ENCODE data around the gene CCDC88B. TPM values are rescaled to one million over a fixed set of nuclear protein-coding genes. Genes with fewer than 3 reads are reported as not detected.

Gene CCDC88B
- total and polyA plus RNA-seq, 10 of the 15 experiments (the other 5 are each of a cell fraction or from before 2014, with no cell fraction given): 0.24 to 66.0 (median 19.2) TPM

- no peak for TF ChIP-seq USF1 (IDR thresholded peaks at IDR 0.05; ENCODE audit: borderline replicate concordance, extremely low read length, insufficient read depth, low read depth, low read length)
- TF ChIP-seq BCL3 (IDR thresholded peaks at IDR 0.05; ENCODE audit: borderline replicate concordance, insufficient read depth, low read depth, low read length, poor library complexity, severe bottlenecking): peak; percentile 9
- no peak for TF ChIP-seq ZBTB4 (CRISPR knock-in tag; IDR thresholded peaks at IDR 0.05)
- no peak for TF ChIP-seq NFYA (IDR thresholded peaks at IDR 0.05; ENCODE audit: borderline replicate concordance, low read depth, low read length)
- TF ChIP-seq TCF3 (IDR thresholded peaks at IDR 0.05; ENCODE audit: borderline replicate concordance, insufficient read depth, low read depth, low read length): no peak
- TF ChIP-seq IKZF1 (conservative IDR thresholded peaks at IDR 0.05): peak; percentile 83
Observed at GRCh38 chr11:64358907-64359711, 19.1 kb downstream of the CCDC88B start, which contains the start of gene RPS6KA4 (continued).
